Calu3 (cell line): Measurements from ENCODE around the gene MIB2. TPM values are rescaled to one million over a fixed set of nuclear protein-coding genes. Genes with fewer than 3 reads are reported as not detected.

Experiments used
- BruUV-seq: library from RNA; stranded (reverse); fragments of 400-500 nt; replicated peaks from 2 replicates; lab custom pipeline; 2021; lab: Mats Ljungman, UMichigan
- CTCF ChIA-PET: fragments of 300-600 bp; sonication (Branson Sonifier 250); formaldehyde crosslinking; loops from one replicate; lab custom pipeline; 2022; ENCODE audit warnings: antibody characterized with exemption; lab: Charles Lee
- DNase-seq: peaks from one replicate; pipeline ENCODE4 v3.0.0; 2022
- H3K27ac Mint-ChIP-seq: one replicate; pipeline ENCODE4 v1.8.0; 2022; ENCODE audit warnings: mixed read lengths; ENCODE audit not compliant: unreplicated experiment
- H3K27me3 Mint-ChIP-seq: one replicate; pipeline ENCODE4 v1.8.0; 2022; ENCODE audit warnings: mixed read lengths; ENCODE audit not compliant: unreplicated experiment
- H3K36me3 Mint-ChIP-seq: one replicate; pipeline ENCODE4 v1.8.0; 2022; ENCODE audit warnings: mild to moderate bottlenecking, moderate library complexity, mixed read lengths; ENCODE audit not compliant: insufficient read depth, unreplicated experiment
- H3K4me1 Mint-ChIP-seq: one replicate; pipeline ENCODE4 v1.8.0; 2022; ENCODE audit warnings: mild to moderate bottlenecking, low read depth, mixed read lengths; ENCODE audit not compliant: unreplicated experiment
- H3K4me3 Mint-ChIP-seq: one replicate; pipeline ENCODE4 v1.8.0; 2022; ENCODE audit warnings: mild to moderate bottlenecking, low read depth, moderate library complexity, mixed read lengths; ENCODE audit not compliant: unreplicated experiment
- H3K9me3 Mint-ChIP-seq: one replicate; pipeline ENCODE4 v1.8.0; 2022; ENCODE audit warnings: low read depth, mixed read lengths; ENCODE audit not compliant: unreplicated experiment
- CTCF ChIP-seq: fragments of 200-600 bp; IDR thresholded peaks from one replicate; pipeline ENCODE4 v1.8.0; 2022; ENCODE audit warnings: antibody characterized with exemption; ENCODE audit not compliant: unreplicated experiment
- intact Hi-C: fragments of 100-400 bp; cut with micrococcal nuclease; formaldehyde crosslinking; loops from one replicate; pipeline ENCODE4 v1.10.0; 2022; ENCODE audit not compliant: unreplicated experiment
- total RNA-seq: library from RNA; stranded (reverse); gene quantifications from 2 replicates; pipeline ENCODE4 v1.2.3, GENCODE V29; 2022

MIB2 gene
- total RNA-seq, 1 experiment from 2014 or later = 50.3 TPM

GRCh38 chr1:1619917-1620361 is 4.6 kb downstream of the MIB2 start:
- no TSS peak for BruUV-seq
- no peak for TF ChIP-seq CTCF
- CTCF ChIA-PET = no interaction called here

GRCh38 chr1:1620433-1621139 is 5.3 kb downstream of the MIB2 start:
- H3K4me1 Mint-ChIP-seq = no peaks in the 10 kb centered on the region
- no peak overlapping the region for H3K4me3 Mint-ChIP-seq
- DNase-seq = no peak
- CTCF ChIA-PET = no interaction called here
- peaks cover 11% of the 10 kb centered on the region for H3K36me3 Mint-ChIP-seq
- no peaks in the 10 kb centered on the region for H3K27me3 Mint-ChIP-seq
- no peak for TF ChIP-seq CTCF
- no peaks in the 10 kb centered on the region for H3K9me3 Mint-ChIP-seq
- no TSS peak for BruUV-seq
- no peak overlapping the region for H3K27ac Mint-ChIP-seq
- intact Hi-C loops = no loop called here

More at GRCh38 chr1:1619917-1620361, 4.6 kb downstream of the MIB2 start:
- Mint-ChIP-seq H3K36me3 (peaks cover 17% of the 10 kb centered on the region), H3K4me3 (no peak overlapping the region), H3K9me3 (no peaks in the 10 kb centered on the region), H3K27ac (no peak overlapping the region), H3K4me1 (no peaks in the 10 kb centered on the region), H3K27me3 (no peaks in the 10 kb centered on the region)
- intact Hi-C loops = no loop called here
- no peak for DNase-seq

DNA sequence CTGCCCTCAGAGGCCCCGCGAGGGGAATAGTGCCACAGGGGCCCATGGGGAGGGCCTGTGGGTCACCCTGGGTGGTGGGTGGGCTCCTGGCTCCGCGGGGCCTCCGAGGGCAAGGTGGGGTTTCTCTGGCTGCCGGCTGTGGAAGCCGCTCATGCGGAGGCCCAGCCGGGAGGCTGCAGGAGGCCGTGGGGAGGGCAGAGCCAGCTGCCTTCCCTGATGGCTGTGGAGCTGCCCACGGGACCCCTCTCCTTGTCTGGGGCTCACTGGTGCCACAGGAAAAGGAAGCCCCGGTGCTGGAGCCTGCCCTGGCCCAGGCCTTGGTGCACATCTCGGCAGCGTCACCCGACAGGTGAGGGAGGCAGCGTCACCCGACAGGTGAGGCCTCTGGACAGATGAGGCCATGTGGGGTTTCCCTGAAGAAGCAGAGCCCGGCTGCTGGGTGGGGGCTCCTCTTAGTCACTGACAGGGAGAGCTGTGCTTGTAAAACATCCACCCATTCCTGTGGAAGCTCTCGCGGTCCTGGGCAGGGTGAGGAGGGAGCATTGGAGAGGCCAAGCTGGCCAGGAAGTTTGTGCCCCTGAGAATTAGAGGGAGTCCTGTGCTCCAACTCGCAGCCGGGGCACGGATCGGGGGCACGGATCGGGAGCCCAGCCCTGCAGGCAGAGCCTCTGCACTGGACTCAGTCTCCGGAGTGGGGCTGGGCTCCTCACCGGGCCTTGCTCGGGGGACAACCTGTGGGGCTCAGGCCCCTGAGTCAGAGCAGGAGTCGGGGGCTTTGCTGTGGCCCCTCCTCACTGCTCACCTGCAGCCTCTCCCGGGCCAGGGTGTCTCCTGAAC is 6.1 kb downstream of the MIB2 start:
- Mint-ChIP-seq H3K4me3 (no peak overlapping the region), H3K4me1 (no peaks in the 10 kb centered on the region), H3K27ac (no peak overlapping the region), H3K9me3 (no peaks in the 10 kb centered on the region), H3K27me3 (no peaks in the 10 kb centered on the region), H3K36me3 (peaks cover 6% of the 10 kb centered on the region)
- no peak for TF ChIP-seq CTCF
- CTCF ChIA-PET = no interaction called here
- BruUV-seq = no TSS peak
- DNase-seq = no peak
- intact Hi-C loops = no loop called here

DNA sequence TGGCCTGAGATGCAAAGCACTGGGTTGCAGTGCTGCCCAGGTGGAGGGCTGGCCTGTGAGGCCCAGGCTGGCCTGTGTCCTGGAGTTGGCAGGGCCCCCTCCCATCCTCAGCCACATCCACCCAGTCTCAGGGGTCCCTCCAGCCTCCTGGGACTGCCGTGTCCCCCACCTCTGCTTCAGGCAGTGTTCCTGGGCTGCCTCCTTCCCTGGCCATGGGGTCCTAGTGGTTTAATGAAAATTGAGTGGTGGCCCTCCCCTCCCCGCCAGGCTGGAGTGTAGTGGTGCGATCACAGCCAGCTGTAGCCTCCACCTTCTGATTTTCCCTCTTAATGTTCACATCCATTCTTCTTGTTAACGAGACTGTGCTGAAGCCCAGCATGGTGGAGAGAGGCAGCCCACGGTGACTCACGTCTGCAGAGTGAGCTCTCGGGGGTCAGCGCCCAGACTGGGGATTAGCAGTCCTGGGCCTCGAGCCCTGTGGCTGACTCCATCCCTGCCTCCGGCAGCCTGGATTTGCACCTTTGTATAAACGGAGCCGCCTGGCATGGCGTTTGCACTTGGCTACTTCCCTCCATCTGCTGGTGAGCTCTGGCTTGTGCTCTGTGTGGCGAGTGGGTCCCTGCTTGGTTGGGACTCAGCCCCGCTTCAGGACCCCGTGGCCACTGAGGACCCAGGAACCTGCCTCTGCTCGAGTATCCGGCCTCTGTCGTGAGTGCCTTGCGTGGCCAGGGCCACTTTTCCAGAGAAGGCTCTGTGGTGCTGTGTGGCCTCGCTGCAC is 6.9 kb downstream of the MIB2 start:
- no peak overlapping the region for H3K27ac Mint-ChIP-seq
- no peaks in the 10 kb centered on the region for H3K27me3 Mint-ChIP-seq
- H3K9me3 Mint-ChIP-seq = no peaks in the 10 kb centered on the region
- H3K4me1 Mint-ChIP-seq = no peaks in the 10 kb centered on the region
- no TSS peak for BruUV-seq
- no peak for DNase-seq
- H3K36me3 Mint-ChIP-seq = no peaks in the 10 kb centered on the region
- intact Hi-C loops = no loop called here
- no peak overlapping the region for H3K4me3 Mint-ChIP-seq
- no peak for TF ChIP-seq CTCF
- CTCF ChIA-PET = no interaction called here
